Gastrocnemius medialis (tissue), 4 donors: ENCODE measurements around the gene C2orf49. TPM values are rescaled to one million over a fixed set of nuclear protein-coding genes. Genes with fewer than 3 reads are reported as not detected.

Experiments
- ATAC-seq, 2 donors: fragments of 150-250 bp; one replicate each; pipeline ENCODE4 v1.9.1; 2016
- DNase-seq, 2 donors: peaks; one replicate each; pipeline ENCODE4 v3.0.0-alpha.2; 2019
- H3K27ac ChIP-seq, 4 donors: fragments of 200-600 bp; sonication (generic); 1 replicate in 1 of 4; 2 replicates in 3 of 4; pipeline ENCODE4 v1.5.1; 2016 to 2018; ENCODE audit warnings: mild to moderate bottlenecking in 2 of 4, moderate library complexity in 1 of 4
- H3K27me3 ChIP-seq, 3 donors: fragments of 200-600 bp; sonication (generic) in 2 of 3; 1 replicate in 1 of 3; 2 replicates in 2 of 3; pipeline versions ENCODE4 v1.5.1 to v1.6.0; 2016 to 2019; ENCODE audit warnings: mild to moderate bottlenecking in 1 of 3, moderate library complexity in 1 of 3
- H3K36me3 ChIP-seq, 2 donors: fragments of 200-600 bp; sonication (generic) in 1 of 2; one replicate each; pipeline ENCODE4 v1.5.1; 2017 to 2018
- H3K4me1 ChIP-seq, 2 donors: fragments of 200-600 bp; sonication (generic) in 1 of 2; one replicate each; pipeline ENCODE4 v1.5.1; 2016 to 2017; ENCODE audit warnings: mild to moderate bottlenecking in 2 of 2
- H3K4me3 ChIP-seq, 4 donors: fragments of 200-600 bp; sonication (generic) in 3 of 4; 1 replicate in 1 of 4; 2 replicates in 3 of 4; pipeline ENCODE4 v1.5.1; 2016 to 2019; ENCODE audit warnings: mild to moderate bottlenecking in 2 of 4
- H3K9me3 ChIP-seq, 3 donors: fragments of 200-600 bp; sonication (generic) in 2 of 3; 1 replicate in 1 of 3; 2 replicates in 2 of 3; pipeline ENCODE4 v1.5.1; 2016 to 2019
- POLR2A ChIP-seq, 2 donors: fragments of 450-650 bp; IDR thresholded peaks; one replicate each; pipeline ENCODE4 v1.6.1; 2017; ENCODE audit warnings: antibody characterized with exemption in 2 of 2, mild to moderate bottlenecking in 2 of 2, moderate library complexity in 2 of 2
- in situ Hi-C, 4 donors: fragments of 200-750 bp; cut with MboI; loops; one replicate each; pipeline versions ENCODE4 v1.15.0 to v1.8.0; 2017; ENCODE audit warnings: low sequenced_read_pairs in 4 of 4
- intact Hi-C: fragments of 100-400 bp; cut with DNase I; formaldehyde crosslinking; loops from one replicate; pipeline ENCODE4 v1.15.1; 2023; ENCODE audit warnings: low total_unique reads
- total RNA-seq, 4 donors: library from RNA; depleted of rRNA; stranded (reverse); fragments of >200 nt; gene quantifications; one replicate each; pipeline versions ENCODE4 v1.1.0 to v1.2.3, GENCODE V29; 2016
- TF ChIP-seq, protein P1 (sequence below), 5 experiments: fragments of 450-650 bp in 3 of 5; fragments of 200-600 bp in 2 of 5; sonication (generic) in 2 of 5; IDR thresholded peaks in 4 of 5; conservative IDR thresholded peaks in 1 of 5; 1 replicate in 4 of 5; 2 replicates in 1 of 5; pipeline ENCODE4 v1.5.1; 2016 to 2019; ENCODE audit warnings: antibody characterized with exemption in 5 of 5, mild to moderate bottlenecking in 3 of 5, moderate library complexity in 3 of 5

Gene C2orf49
- total RNA-seq, 4 donors from 2014 or later, result 12.8 to 26.7 (median 18.6) TPM

DNA sequence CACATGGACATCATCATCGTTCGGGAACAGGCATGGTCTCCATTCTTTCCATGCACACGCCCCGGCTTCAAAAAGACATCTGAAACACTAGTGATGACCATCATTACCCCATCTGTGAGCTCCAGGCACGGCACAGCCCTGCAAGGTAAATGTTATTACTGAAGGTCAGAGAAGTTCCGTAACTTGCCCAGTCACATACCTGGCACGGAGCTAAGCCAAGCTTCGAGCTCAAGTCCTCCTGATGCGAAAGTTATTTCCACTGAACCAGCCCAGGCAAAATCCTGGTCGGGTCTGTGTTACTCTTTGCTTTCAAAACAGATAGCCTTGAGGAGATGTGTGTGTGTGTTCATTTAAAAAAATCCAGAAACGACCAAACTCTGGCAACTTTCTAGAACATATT, 38.7 kb downstream of the C2orf49 start:
- Histone ChIP-seq H3K27me3 (no peaks in the 10 kb centered on the region), H3K36me3 (no peaks in the 10 kb centered on the region), H3K27ac (peak overlapping the region; percentile 63 to 79 (median 72)), H3K4me1 (peaks cover 82 to 92% of the 10 kb centered on the region in 2 donors), H3K4me3 (no peak overlapping the region), H3K9me3 (no peaks in the 10 kb centered on the region)
- ATAC-seq (peak in 1 of 2 donors; percentile 11), DNase-seq (peak in 1 of 2 donors; percentile 64)
- no peak for TF ChIP-seq POLR2A (IDR thresholded peaks at IDR 0.05)
- TF ChIP-seq, protein P1, sequence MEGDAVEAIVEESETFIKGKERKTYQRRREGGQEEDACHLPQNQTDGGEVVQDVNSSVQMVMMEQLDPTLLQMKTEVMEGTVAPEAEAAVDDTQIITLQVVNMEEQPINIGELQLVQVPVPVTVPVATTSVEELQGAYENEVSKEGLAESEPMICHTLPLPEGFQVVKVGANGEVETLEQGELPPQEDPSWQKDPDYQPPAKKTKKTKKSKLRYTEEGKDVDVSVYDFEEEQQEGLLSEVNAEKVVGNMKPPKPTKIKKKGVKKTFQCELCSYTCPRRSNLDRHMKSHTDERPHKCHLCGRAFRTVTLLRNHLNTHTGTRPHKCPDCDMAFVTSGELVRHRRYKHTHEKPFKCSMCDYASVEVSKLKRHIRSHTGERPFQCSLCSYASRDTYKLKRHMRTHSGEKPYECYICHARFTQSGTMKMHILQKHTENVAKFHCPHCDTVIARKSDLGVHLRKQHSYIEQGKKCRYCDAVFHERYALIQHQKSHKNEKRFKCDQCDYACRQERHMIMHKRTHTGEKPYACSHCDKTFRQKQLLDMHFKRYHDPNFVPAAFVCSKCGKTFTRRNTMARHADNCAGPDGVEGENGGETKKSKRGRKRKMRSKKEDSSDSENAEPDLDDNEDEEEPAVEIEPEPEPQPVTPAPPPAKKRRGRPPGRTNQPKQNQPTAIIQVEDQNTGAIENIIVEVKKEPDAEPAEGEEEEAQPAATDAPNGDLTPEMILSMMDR (IDR thresholded peaks at IDR 0.05 in 4 of 5, conservative IDR thresholded peaks at IDR 0.05 in 1 of 5), result no peak
- in situ Hi-C loops (no loop called here), intact Hi-C loops (no loop called here)

DNA sequence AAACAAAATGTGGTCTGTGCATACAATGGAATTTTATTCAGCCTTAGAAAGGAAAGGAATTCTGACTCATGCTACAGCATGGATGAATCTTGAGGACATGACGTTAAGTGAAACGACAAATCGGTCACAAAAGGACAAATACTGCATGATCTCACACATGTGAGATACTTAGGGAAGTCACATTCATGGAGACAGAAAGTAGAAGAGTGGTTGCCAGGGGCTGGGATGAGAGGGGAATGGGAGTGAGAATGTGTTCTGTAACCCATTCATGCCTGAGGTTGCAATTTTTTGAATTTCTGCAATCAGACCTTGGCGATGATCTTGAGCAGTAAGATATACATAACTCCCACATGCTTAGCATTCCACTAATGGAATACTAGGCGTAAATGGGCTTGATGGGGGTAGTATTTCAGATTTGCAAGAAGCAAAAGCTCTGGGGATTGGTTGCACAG, 39.5 kb downstream of the C2orf49 start:
- peaks cover 86 to 96% of the 10 kb centered on the region in 2 donors for H3K4me1 ChIP-seq
- intact Hi-C loops (no loop called here), in situ Hi-C loops (no loop called here)
- no peak overlapping the region for H3K4me3 ChIP-seq
- no peak for DNase-seq
- peak overlapping the region; percentile 57 to 79 (median 72) for H3K27ac ChIP-seq
- H3K36me3 ChIP-seq, result no peaks in the 10 kb centered on the region
- ATAC-seq, result no peak
- H3K9me3 ChIP-seq, result no peaks in the 10 kb centered on the region
- no peaks in the 10 kb centered on the region for H3K27me3 ChIP-seq
- TF ChIP-seq, protein P1 (IDR thresholded peaks at IDR 0.05 in 4 of 5, conservative IDR thresholded peaks at IDR 0.05 in 1 of 5), result no peak
- no peak for TF ChIP-seq POLR2A (IDR thresholded peaks at IDR 0.05)

DNA sequence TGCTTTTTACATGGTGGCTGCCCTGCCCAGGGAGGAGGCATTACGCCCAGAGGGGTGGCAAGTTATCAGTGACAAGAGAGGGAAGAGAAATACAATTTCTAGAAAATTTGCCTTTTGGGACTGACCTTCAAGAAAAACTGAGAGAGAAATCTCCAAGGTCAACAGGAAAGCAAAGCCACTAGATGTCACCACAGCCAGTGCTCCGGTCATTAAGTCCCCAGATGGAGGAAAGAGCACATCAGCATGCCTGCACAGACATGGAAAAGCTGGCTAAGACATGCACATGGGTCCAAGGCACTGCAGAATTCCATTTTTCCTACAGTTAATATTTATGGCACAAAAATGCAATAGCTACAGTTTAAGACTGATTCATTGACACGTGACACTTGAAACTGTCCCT, 40.5 kb downstream of the C2orf49 start:
- no peaks in the 10 kb centered on the region for H3K27me3 ChIP-seq
- peaks cover 89 to 95% of the 10 kb centered on the region in 2 donors for H3K4me1 ChIP-seq
- ATAC-seq, result no peak
- peak overlapping the region; percentile 29 to 81 (median 64) for H3K27ac ChIP-seq
- no peak for DNase-seq
- no peaks in the 10 kb centered on the region for H3K36me3 ChIP-seq
- in situ Hi-C loops, result no loop called here
- H3K9me3 ChIP-seq, result no peaks in the 10 kb centered on the region
- TF ChIP-seq POLR2A (IDR thresholded peaks at IDR 0.05), result no peak
- TF ChIP-seq, protein P1 (IDR thresholded peaks at IDR 0.05 in 4 of 5, conservative IDR thresholded peaks at IDR 0.05 in 1 of 5), result no peak
- intact Hi-C loops, result no loop called here
- H3K4me3 ChIP-seq, result no peak overlapping the region

DNA sequence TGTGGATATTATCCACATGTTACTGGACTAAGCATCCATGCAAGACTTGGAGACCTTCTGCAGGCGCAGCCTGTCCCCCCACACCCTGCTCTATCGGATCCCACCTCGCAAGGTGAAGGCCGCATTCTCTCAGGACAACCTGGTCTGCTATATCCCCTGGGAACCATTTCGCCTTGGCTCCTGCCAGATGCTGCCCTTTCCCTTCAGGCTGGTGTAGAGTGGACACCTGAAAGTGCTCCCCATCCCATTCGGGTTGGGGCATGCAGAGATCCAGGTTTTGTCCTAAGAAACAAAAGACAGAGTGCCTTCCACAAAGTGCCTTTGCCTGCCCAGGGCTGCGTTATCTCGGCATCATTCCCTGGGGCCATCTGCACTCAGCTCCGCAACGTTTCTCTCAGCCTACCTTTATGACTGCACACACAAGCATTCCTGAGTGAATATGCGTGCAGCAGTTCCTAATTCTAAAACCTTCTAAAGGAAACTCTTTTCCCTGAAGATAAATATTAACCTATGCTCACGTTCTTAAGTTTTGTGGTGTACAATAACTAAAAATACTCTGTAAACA, 41.0 kb downstream of the C2orf49 start:
- ATAC-seq, result no peak
- H3K27ac ChIP-seq, result peak overlapping the region in 2 of 4 donors; percentile 61 to 81
- peaks cover 89 to 95% of the 10 kb centered on the region in 2 donors for H3K4me1 ChIP-seq
- H3K36me3 ChIP-seq, result no peaks in the 10 kb centered on the region
- H3K27me3 ChIP-seq, result no peaks in the 10 kb centered on the region
- TF ChIP-seq, protein P1 (IDR thresholded peaks at IDR 0.05 in 4 of 5, conservative IDR thresholded peaks at IDR 0.05 in 1 of 5), result no peak
- TF ChIP-seq POLR2A (IDR thresholded peaks at IDR 0.05), result no peak
- no peaks in the 10 kb centered on the region for H3K9me3 ChIP-seq
- DNase-seq, result no peak
- in situ Hi-C loops, result no loop called here
- intact Hi-C loops, result no loop called here
- no peak overlapping the region for H3K4me3 ChIP-seq
